HG02970 (cell line): ENCODE data around the gene EFNA3.

Experiments used
- ATAC-seq: cut with Tn5 transposase; IDR thresholded peaks from one replicate; pipeline ENCODE4 v1.9.1; 2021; ENCODE audit warnings: mild to moderate bottlenecking, moderate library complexity, moderate number of reproducible peaks; ENCODE audit not compliant: unreplicated experiment, low FRiP score

The EFNA3 gene

GRCh38 chr1:155082301-155083051 lies 3.8 kb downstream of the EFNA3 start:
- ATAC-seq, result no peak

GRCh38 chr1:155083052-155083541 lies 4.5 kb downstream of the EFNA3 start:
- no peak for ATAC-seq

GRCh38 chr1:155083865-155084721 lies 5.5 kb downstream of the EFNA3 start:
- ATAC-seq, result no peak

- ATAC-seq, result peak; percentile 76
These were observed 6.3 kb downstream of the EFNA3 start for GRCh38 chr1:155084722-155085503.

GRCh38 chr1:155085504-155086127 lies 7.0 kb downstream of the EFNA3 start:
- no peak for ATAC-seq

GRCh38 chr1:155086128-155086741 lies 7.6 kb downstream of the EFNA3 start:
- no peak for ATAC-seq

- ATAC-seq, result no peak
These were observed 8.4 kb downstream of the EFNA3 start for GRCh38 chr1:155086856-155087535.

GRCh38 chr1:155091071-155092051 lies 12.7 kb downstream of the EFNA3 start:
- ATAC-seq, result no peak

GRCh38 chr1:155092131-155092530 lies 13.5 kb downstream of the EFNA3 start:
- ATAC-seq, result no peak

- ATAC-seq, result no peak
These were observed 14.0 kb downstream of the EFNA3 start for GRCh38 chr1:155092641-155093040.

GRCh38 chr1:155093911-155094621 lies 15.4 kb downstream of the EFNA3 start:
- no peak for ATAC-seq

- ATAC-seq, result no peak
These were observed 15.9 kb downstream of the EFNA3 start for GRCh38 chr1:155094622-155094948.

GRCh38 chr1:155099331-155099730 lies 20.7 kb downstream of the EFNA3 start:
- ATAC-seq, result no peak

- no peak for ATAC-seq
These were observed 24.7 kb downstream of the EFNA3 start for GRCh38 chr1:155103325-155103724.

GRCh38 chr1:155104605-155105534 lies 26.2 kb downstream of the EFNA3 start:
- no peak for ATAC-seq

- no peak for ATAC-seq
These were observed 27.0 kb downstream of the EFNA3 start for GRCh38 chr1:155105604-155106011.

GRCh38 chr1:155106862-155107261 lies 28.2 kb downstream of the EFNA3 start:
- no peak for ATAC-seq
